Measurements from ENCODE around the gene IL10RA. TPM values are rescaled to one million over a fixed set of nuclear protein-coding genes. Genes with fewer than 3 reads are reported as not detected.

IL10RA gene
- total RNA-seq, 2 experiments from 2014 or later = 161 to 187 TPM

- Mint-ChIP-seq H3K36me3 (ENCODE audit: low read depth) (peaks cover 49% of the 10 kb centered on the region), H3K4me1 (peaks cover 37% of the 10 kb centered on the region), H3K27me3 (peaks cover 1% of the 10 kb centered on the region), H3K27ac (peak overlapping the region; percentile 34), H3K4me3 (no peak overlapping the region), H3K9me3 (peaks cover 53% of the 10 kb centered on the region)
- ChIA-PET POLR2A (no interaction called here), CTCF (interaction anchor here (0.6 kb wide), 1 partner anchor 32 kb away, joined by 4 read pairs; no protein-coding TSS in a partner anchor)
- no peak for DNase-seq
Observed at GRCh38 chr11:118017631-118018315, 31.6 kb downstream of the IL10RA start.

GRCh38 chr11:118018401-118018800, 32.2 kb downstream of the IL10RA start:
- Mint-ChIP-seq H3K9me3 (peaks cover 53% of the 10 kb centered on the region), H3K4me1 (peaks cover 32% of the 10 kb centered on the region), H3K27ac (no peak overlapping the region), H3K4me3 (no peak overlapping the region), H3K36me3 (ENCODE audit: low read depth) (peaks cover 45% of the 10 kb centered on the region), H3K27me3 (peaks cover 1% of the 10 kb centered on the region)
- POLR2A ChIA-PET = no interaction called here
- CTCF ChIA-PET = interaction anchor here (1.3 kb wide), 1 partner anchor 12 kb away, joined by 3 read pairs; no protein-coding TSS in a partner anchor
- DNase-seq = no peak

- H3K4me3 Mint-ChIP-seq = no peak overlapping the region
- no peak for DNase-seq
- peaks cover 50% of the 10 kb centered on the region for H3K9me3 Mint-ChIP-seq
- ChIA-PET POLR2A (interaction anchor here (1.2 kb wide), 1 partner anchor 20 kb away, joined by 3 read pairs; no protein-coding TSS in a partner anchor), CTCF (interaction anchor here (0.7 to 1.2 kb wide), 4 partner anchors 9 to 203 kb away, joined by 3 read pairs; no protein-coding TSS in a partner anchor)
- H3K36me3 Mint-ChIP-seq (ENCODE audit: low read depth) = peaks cover 31% of the 10 kb centered on the region
- H3K27ac Mint-ChIP-seq = no peak overlapping the region
- peaks cover 1% of the 10 kb centered on the region for H3K27me3 Mint-ChIP-seq
- peaks cover 8% of the 10 kb centered on the region for H3K4me1 Mint-ChIP-seq
Observed at GRCh38 chr11:118021146-118021545, 35.0 kb downstream of the IL10RA start.

GRCh38 chr11:118027694-118028093, 41.5 kb downstream of the IL10RA start:
- no peaks in the 10 kb centered on the region for H3K27me3 Mint-ChIP-seq
- no peak for DNase-seq
- H3K4me1 Mint-ChIP-seq = no peaks in the 10 kb centered on the region
- H3K4me3 Mint-ChIP-seq = no peak overlapping the region
- CTCF ChIA-PET = interaction anchor here (0.8 to 0.9 kb wide), 2 partner anchors 9 to 13 kb away, joined by 3 read pairs; no protein-coding TSS in a partner anchor
- H3K9me3 Mint-ChIP-seq = peaks cover 19% of the 10 kb centered on the region
- peaks cover 2% of the 10 kb centered on the region for H3K36me3 Mint-ChIP-seq (ENCODE audit: low read depth)
- no peak overlapping the region for H3K27ac Mint-ChIP-seq
- POLR2A ChIA-PET = no interaction called here

GRCh38 chr11:118028626-118029025, 42.4 kb downstream of the IL10RA start:
- DNase-seq = no peak
- no peaks in the 10 kb centered on the region for H3K27me3 Mint-ChIP-seq
- H3K27ac Mint-ChIP-seq = no peak overlapping the region
- no peak overlapping the region for H3K4me3 Mint-ChIP-seq
- POLR2A ChIA-PET = no interaction called here
- CTCF ChIA-PET = interaction anchor here (1.0 kb wide), 1 partner anchor 21 kb away, joined by 3 read pairs; no protein-coding TSS in a partner anchor
- peaks cover 5% of the 10 kb centered on the region for H3K4me1 Mint-ChIP-seq
- H3K9me3 Mint-ChIP-seq = peaks cover 19% of the 10 kb centered on the region
- H3K36me3 Mint-ChIP-seq (ENCODE audit: low read depth) = peaks cover 2% of the 10 kb centered on the region

GRCh38 chr11:118033443-118033842, 47.2 kb downstream of the IL10RA start:
- Mint-ChIP-seq H3K4me3 (no peak overlapping the region), H3K4me1 (peaks cover 10% of the 10 kb centered on the region), H3K27me3 (no peaks in the 10 kb centered on the region), H3K27ac (no peak overlapping the region), H3K36me3 (ENCODE audit: low read depth) (no peaks in the 10 kb centered on the region), H3K9me3 (peaks cover 11% of the 10 kb centered on the region)
- POLR2A ChIA-PET = no interaction called here
- CTCF ChIA-PET = interaction anchor here (0.6 kb wide), 1 partner anchor 26 kb away, joined by 3 read pairs; no protein-coding TSS in a partner anchor
- no peak for DNase-seq

- DNase-seq = no peak
- H3K4me1 Mint-ChIP-seq = peaks cover 68% of the 10 kb centered on the region
- ChIA-PET POLR2A (no interaction called here), CTCF (interaction anchor here (0.6 to 2.1 kb wide), 7 partner anchors 11 to 225 kb away, joined by 3 to 6 read pairs (median 3); no protein-coding TSS in a partner anchor)
- no peak overlapping the region for H3K4me3 Mint-ChIP-seq
- peaks cover 5% of the 10 kb centered on the region for H3K36me3 Mint-ChIP-seq (ENCODE audit: low read depth)
- H3K27ac Mint-ChIP-seq = peak overlapping the region; percentile 55
- no peaks in the 10 kb centered on the region for H3K27me3 Mint-ChIP-seq
- peaks cover 6% of the 10 kb centered on the region for H3K9me3 Mint-ChIP-seq
Observed at GRCh38 chr11:118042141-118042540, 55.9 kb downstream of the IL10RA start.

GRCh38 chr11:118042796-118043195, 56.6 kb downstream of the IL10RA start:
- POLR2A ChIA-PET = no interaction called here

GRCh38 chr11:118045191-118045590, 59.0 kb downstream of the IL10RA start:
- Mint-ChIP-seq H3K27ac (peak overlapping the region; percentile 55), H3K27me3 (no peaks in the 10 kb centered on the region), H3K9me3 (no peaks in the 10 kb centered on the region), H3K4me3 (no peak overlapping the region), H3K36me3 (ENCODE audit: low read depth) (peaks cover 4% of the 10 kb centered on the region), H3K4me1 (peaks cover 82% of the 10 kb centered on the region)
- ChIA-PET POLR2A (interaction anchor here (0.7 to 1.8 kb wide), 2 partner anchors 43 to 839 kb away, joined by 5 to 6 read pairs; no protein-coding TSS in a partner anchor), CTCF (interaction anchor here (1.0 to 2.2 kb wide), 4 partner anchors 8 to 238 kb away, joined by 3 to 9 read pairs (median 4); no protein-coding TSS in a partner anchor)
- no peak for DNase-seq

More at GRCh38 chr11:118042796-118043195, 56.6 kb downstream of the IL10RA start:
- Mint-ChIP-seq H3K9me3 (peaks cover 6% of the 10 kb centered on the region), H3K36me3 (ENCODE audit: low read depth) (peaks cover 5% of the 10 kb centered on the region), H3K27ac (peak overlapping the region; percentile 55), H3K4me1 (peaks cover 73% of the 10 kb centered on the region), H3K27me3 (no peaks in the 10 kb centered on the region), H3K4me3 (no peak overlapping the region)
- CTCF ChIA-PET = interaction anchor here (1.2 to 2.1 kb wide), 2 partner anchors 11 to 35 kb away, joined by 3 to 6 read pairs; no protein-coding TSS in a partner anchor
- DNase-seq = no peak

GRCh38 chr11:118046051-118046963, 60.1 kb downstream of the IL10RA start:
- Mint-ChIP-seq H3K27me3 (no peaks in the 10 kb centered on the region), H3K4me1 (peaks cover 88% of the 10 kb centered on the region), H3K27ac (peak overlapping the region; percentile 80), H3K36me3 (ENCODE audit: low read depth) (peaks cover 3% of the 10 kb centered on the region), H3K9me3 (no peaks in the 10 kb centered on the region), H3K4me3 (no peak overlapping the region)
- DNase-seq = peak; percentile 52
- ChIA-PET CTCF (interaction anchor here (0.6 to 2.2 kb wide), 12 partner anchors 41 to 239 kb away, joined by 3 to 9 read pairs (median 4); partner anchors contain the start of gene IL10RA), POLR2A (interaction anchor here (0.7 to 1.8 kb wide), 2 partner anchors 44 to 838 kb away, joined by 5 to 6 read pairs; no protein-coding TSS in a partner anchor)

GRCh38 chr11:118046964-118047700, 60.9 kb downstream of the IL10RA start:
- peaks cover 3% of the 10 kb centered on the region for H3K36me3 Mint-ChIP-seq (ENCODE audit: low read depth)
- DNase-seq = no peak
- no peaks in the 10 kb centered on the region for H3K9me3 Mint-ChIP-seq
- CTCF ChIA-PET = interaction anchor here (0.7 to 2.8 kb wide), 12 partner anchors 26 to 240 kb away, joined by 3 to 24 read pairs (median 5); partner anchors contain the start of gene IL10RA
- peaks cover 88% of the 10 kb centered on the region for H3K4me1 Mint-ChIP-seq
- no peak overlapping the region for H3K4me3 Mint-ChIP-seq
- POLR2A ChIA-PET = no interaction called here
- no peaks in the 10 kb centered on the region for H3K27me3 Mint-ChIP-seq
- H3K27ac Mint-ChIP-seq = peak overlapping the region; percentile 80

GRCh38 chr11:118047749-118048148, 61.6 kb downstream of the IL10RA start:
- no peak for DNase-seq
- no peak overlapping the region for H3K27ac Mint-ChIP-seq
- H3K4me3 Mint-ChIP-seq = no peak overlapping the region
- POLR2A ChIA-PET = no interaction called here
- CTCF ChIA-PET = interaction anchor here (0.6 to 2.8 kb wide), 11 partner anchors 26 to 230 kb away, joined by 3 to 24 read pairs (median 6); no protein-coding TSS in a partner anchor
- H3K36me3 Mint-ChIP-seq (ENCODE audit: low read depth) = no peaks in the 10 kb centered on the region
- H3K27me3 Mint-ChIP-seq = no peaks in the 10 kb centered on the region
- no peaks in the 10 kb centered on the region for H3K9me3 Mint-ChIP-seq
- H3K4me1 Mint-ChIP-seq = peaks cover 88% of the 10 kb centered on the region

All from activated CD4-positive, alpha-beta T cell treated with anti-CD3 and anti-CD28 coated beads, Interleukin-2, amount 10 ng/mL, durations not matched to agents 7 days and 5 days (primary cell).